HCT116 (cell line): ENCODE data around the gene THPO. TPM values are rescaled to one million over a fixed set of nuclear protein-coding genes. Genes with fewer than 3 reads are reported as not detected.

Experiments used
- ATAC-seq: fragments of 200-7000 bp; cut with Tn5 transposase; 2 replicates; pipeline ENCODE4 v1.9.1; 2020; ENCODE audit warnings: mild to moderate bottlenecking, moderate library complexity
- BruUV-seq: library from RNA; stranded (reverse); fragments of 400-500 nt; replicated peaks from 2 replicates; lab custom pipeline; 2021; lab: Mats Ljungman, UMichigan
- CTCF ChIA-PET: fragments of 300-600 bp; sonication (Branson Sonifier 250); formaldehyde crosslinking; loops from one replicate; lab custom pipeline; 2021; ENCODE audit warnings: antibody characterized with exemption; lab: Charles Lee
- POLR2A ChIA-PET: fragments of 300-600, 350-600 bp; sonication (Branson Sonifier 250); formaldehyde crosslinking; loops from one replicate; lab custom pipeline; 2021; ENCODE audit warnings: antibody characterized with exemption; lab: Charles Lee
- RAD21 ChIA-PET, 2 experiments: fragments of 300-600 bp; sonication (Branson Sonifier 250); formaldehyde crosslinking; loops; one replicate each; lab custom pipeline; 2023; ENCODE audit warnings: low total read pairs in 2 of 2; ENCODE audit not compliant: uncharacterized antibody in 2 of 2, unreplicated experiment in 2 of 2, low non-redundant PET in 1 of 2; lab: Charles Lee
- DNase-seq: peaks from one replicate; pipeline ENCODE4 v3.0.0-alpha.2; 2010; ENCODE audit warnings: low read depth, low spot score
- H2AFZ ChIP-seq: fragments of 200-600 bp; shearing (Covaris generic), sonication (generic); 2 replicates; pipeline ENCODE4 v1.6.1; 2017; ENCODE audit warnings: low read depth, mixed run types, mixed read lengths, antibody characterized with exemption, low read length; ENCODE audit not compliant: poor library complexity, severe bottlenecking
- H3K27ac ChIP-seq: 2 replicates; pipeline ENCODE4 v1.5.1; 2012; ENCODE audit warnings: low read depth, low read length
- H3K27me3 ChIP-seq: fragments of 200-600 bp; sonication (generic); 2 replicates; pipeline ENCODE4 v1.6.1; 2016; ENCODE audit warnings: mixed run types, low read length, mixed read lengths; ENCODE audit not compliant: insufficient read depth
- H3K36me3 ChIP-seq, 2 experiments: fragments of 200-500 bp in 1 of 2; fragments of 200-600 bp in 1 of 2; sonication (Bioruptor generic) in 1 of 2; sonication (generic) in 1 of 2; 2 replicates each; pipeline versions ENCODE4 v1.5.1 to v1.6.1; 2014 to 2016; ENCODE audit warnings: low read length in 2 of 2, inconsistent platforms in 1 of 2, mixed read lengths in 1 of 2, mixed run types in 1 of 2; ENCODE audit not compliant: insufficient read depth in 2 of 2, control insufficient read depth in 1 of 2
- H3K4me1 ChIP-seq, 2 experiments: fragments of 200-600 bp in 1 of 2; sonication (generic) in 1 of 2; 2 replicates each; pipeline versions ENCODE4 v1.5.1 to v1.6.1; 2012 to 2017; ENCODE audit warnings: low read length in 2 of 2, inconsistent platforms in 1 of 2, mild to moderate bottlenecking in 1 of 2, mixed read lengths in 1 of 2, mixed run types in 1 of 2, moderate library complexity in 1 of 2; ENCODE audit not compliant: insufficient read depth in 2 of 2, control insufficient read depth in 1 of 2
- H3K4me2 ChIP-seq: fragments of 200-600 bp; sonication (generic); 2 replicates; pipeline ENCODE4 v1.6.1; 2017; ENCODE audit warnings: mixed run types, low read length, mixed read lengths
- H3K4me3 ChIP-seq, 2 experiments: fragments of 200-600 bp in 1 of 2; sonication (generic) in 1 of 2; replicated peaks in 1 of 2; 2 replicates each; pipeline ENCODE4 v1.5.1; 2011 to 2016; ENCODE audit warnings: low read length in 2 of 2, control low read depth in 1 of 2, low read depth in 1 of 2, mild to moderate bottlenecking in 1 of 2, mixed read lengths in 1 of 2, mixed run types in 1 of 2
- H3K79me2 ChIP-seq: fragments of 200-600 bp; sonication (generic); 2 replicates; pipeline ENCODE4 v1.6.1; 2017; ENCODE audit warnings: mild to moderate bottlenecking, mixed run types, low read length, moderate library complexity, mixed read lengths; ENCODE audit not compliant: insufficient read depth
- H3K9ac ChIP-seq: fragments of 200-600 bp; sonication (generic); 2 replicates; pipeline ENCODE4 v1.6.1; 2016; ENCODE audit warnings: low read length, mixed read lengths
- H3K9me2 ChIP-seq: fragments of 200-600 bp; sonication (generic), shearing (Covaris generic); 2 replicates; pipeline ENCODE4 v1.6.1; 2017; ENCODE audit warnings: mixed run types, mild to moderate bottlenecking, moderate library complexity; ENCODE audit not compliant: insufficient read depth
- H3K9me3 ChIP-seq, 2 experiments: fragments of 200-500 bp in 1 of 2; fragments of 200-600 bp in 1 of 2; sonication (Bioruptor generic) in 1 of 2; sonication (generic) in 1 of 2; 2 replicates each; pipeline ENCODE4 v1.6.1; 2014 to 2017; ENCODE audit warnings: low read length in 2 of 2, mixed read lengths in 2 of 2, inconsistent platforms in 1 of 2, low read depth in 1 of 2, mild to moderate bottlenecking in 1 of 2, mixed run types in 1 of 2, moderate library complexity in 1 of 2; ENCODE audit not compliant: control insufficient read depth in 1 of 2, insufficient read depth in 1 of 2
- H4K20me1 ChIP-seq: fragments of 200-600 bp; sonication (generic), shearing (Covaris generic); 2 replicates; pipeline ENCODE4 v1.6.1; 2017; ENCODE audit warnings: mixed run types, mild to moderate bottlenecking, moderate library complexity; ENCODE audit not compliant: insufficient read depth
- CEBPB ChIP-seq: IDR thresholded peaks from 2 replicates; pipeline ENCODE4 v1.6.1; 2012; ENCODE audit warnings: low read depth
- EGR1 ChIP-seq: IDR thresholded peaks from 2 replicates; pipeline ENCODE4 v1.6.1; 2012; ENCODE audit warnings: low read depth
- MAX ChIP-seq: IDR thresholded peaks from 2 replicates; pipeline ENCODE4 v1.6.1; 2012
- POLR2A ChIP-seq: IDR thresholded peaks from 2 replicates; pipeline ENCODE4 v1.7.0; 2011; ENCODE audit warnings: borderline replicate concordance; ENCODE audit not compliant: insufficient read depth, insufficient read length; ENCODE audit errors: extremely low read depth
- REST ChIP-seq: IDR thresholded peaks from 2 replicates; pipeline ENCODE4 v1.6.1; 2012; ENCODE audit warnings: low read depth
- SP1 ChIP-seq: IDR thresholded peaks from 2 replicates; pipeline ENCODE4 v1.6.1; 2012; ENCODE audit warnings: low read depth
- SRF ChIP-seq: IDR thresholded peaks from 2 replicates; pipeline ENCODE4 v1.6.1; 2012; ENCODE audit warnings: low read depth
- TCF7L2 ChIP-seq: IDR thresholded peaks from 2 replicates; pipeline ENCODE4 v1.7.0; 2011; ENCODE audit warnings: borderline replicate concordance, inconsistent platforms; ENCODE audit not compliant: insufficient read depth, insufficient read length; ENCODE audit errors: extremely low read depth
- YY1 ChIP-seq: IDR thresholded peaks from 2 replicates; pipeline ENCODE4 v1.6.1; 2011; ENCODE audit warnings: low read length, low read depth, moderate library complexity, mild to moderate bottlenecking; ENCODE audit not compliant: insufficient replicate concordance; ENCODE audit errors: extremely low read depth
- intact Hi-C: fragments of 100-400 bp; cut with micrococcal nuclease; formaldehyde crosslinking; loops from 2 replicates; pipeline ENCODE4 v1.10.0; 2022
- total RNA-seq: library from RNA; stranded (reverse); gene quantifications from one replicate; pipeline ENCODE4 v1.2.1, GENCODE V29; 2021; ENCODE audit not compliant: unreplicated experiment
- TF ChIP-seq, protein P1 (sequence below): IDR thresholded peaks from 2 replicates; pipeline ENCODE4 v1.6.1; 2011; ENCODE audit warnings: mild to moderate bottlenecking, low read length, moderate library complexity; ENCODE audit not compliant: insufficient replicate concordance; ENCODE audit errors: extremely low read depth

Gene THPO
- total RNA-seq, 1 experiment from 2014 or later = not detected

DNA sequence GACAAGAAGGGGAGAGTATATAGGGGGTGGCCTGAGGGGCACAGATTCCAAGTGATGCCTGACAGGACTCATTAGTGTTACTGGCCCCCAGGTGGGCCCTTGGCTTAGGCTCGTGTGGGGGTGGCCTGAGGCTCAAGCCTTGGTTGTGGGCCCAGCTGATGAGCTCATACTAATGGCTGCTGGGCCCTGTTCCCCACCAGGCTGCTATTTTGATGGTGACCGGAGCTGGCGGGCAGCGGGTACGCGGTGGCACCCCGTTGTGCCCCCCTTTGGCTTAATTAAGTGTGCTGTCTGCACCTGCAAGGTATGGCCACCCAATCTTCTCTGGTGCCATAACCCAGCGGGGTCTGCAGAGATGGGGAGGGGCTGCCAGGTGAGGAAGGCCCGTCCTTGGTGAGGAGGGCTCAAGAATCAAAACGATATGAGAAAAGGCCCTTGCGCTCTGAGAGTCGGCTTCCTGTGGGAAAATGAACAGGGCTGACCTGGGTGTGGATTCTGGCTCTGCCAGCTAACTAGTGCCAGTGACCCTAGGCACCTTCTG lies 9.2 kb upstream of the THPO start:
- POLR2A ChIA-PET = no interaction called here
- CTCF ChIA-PET = no interaction called here
- Histone ChIP-seq H3K27me3 (no peaks in the 10 kb centered on the region), H3K9me3 (no peaks in the 10 kb centered on the region), H3K9ac (no peak overlapping the region), H3K27ac (no peak overlapping the region), H3K4me3 (no peak overlapping the region), H3K4me2 (no peak overlapping the region), H4K20me1 (no peaks in the 10 kb centered on the region), H3K4me1 (no peaks in the 10 kb centered on the region), H3K36me3 (no peaks in the 10 kb centered on the region), H2AFZ (no peak overlapping the region), H3K79me2 (no peaks in the 10 kb centered on the region), H3K9me2 (no peaks in the 10 kb centered on the region)
- ATAC-seq = no peak
- intact Hi-C loops = no loop called here
- TF ChIP-seq YY1 = no peak
- DNase-seq = no peak
- RAD21 ChIA-PET = no interaction called here
- no TSS peak for BruUV-seq

GRCh38 chr3:184386047-184386806 lies 8.2 kb upstream of the THPO start:
- ChIA-PET POLR2A (no interaction called here), RAD21 (no interaction called here)
- H4K20me1 ChIP-seq = no peaks in the 10 kb centered on the region
- no peaks in the 10 kb centered on the region for H3K36me3 ChIP-seq
- H3K27me3 ChIP-seq = no peaks in the 10 kb centered on the region
- H2AFZ ChIP-seq = no peak overlapping the region
- ATAC-seq = no peak
- H3K4me3 ChIP-seq = no peak overlapping the region
- no peaks in the 10 kb centered on the region for H3K9me3 ChIP-seq
- no peaks in the 10 kb centered on the region for H3K79me2 ChIP-seq
- intact Hi-C loops = no loop called here
- no peak for TF ChIP-seq REST
- TF ChIP-seq POLR2A = no peak
- TF ChIP-seq CEBPB = no peak
- TF ChIP-seq YY1 = no peak
- no peak for TF ChIP-seq TCF7L2
- TF ChIP-seq MAX = no peak
- no peak for TF ChIP-seq SRF
- TF ChIP-seq SP1 = no peak
- TF ChIP-seq, protein P1, sequence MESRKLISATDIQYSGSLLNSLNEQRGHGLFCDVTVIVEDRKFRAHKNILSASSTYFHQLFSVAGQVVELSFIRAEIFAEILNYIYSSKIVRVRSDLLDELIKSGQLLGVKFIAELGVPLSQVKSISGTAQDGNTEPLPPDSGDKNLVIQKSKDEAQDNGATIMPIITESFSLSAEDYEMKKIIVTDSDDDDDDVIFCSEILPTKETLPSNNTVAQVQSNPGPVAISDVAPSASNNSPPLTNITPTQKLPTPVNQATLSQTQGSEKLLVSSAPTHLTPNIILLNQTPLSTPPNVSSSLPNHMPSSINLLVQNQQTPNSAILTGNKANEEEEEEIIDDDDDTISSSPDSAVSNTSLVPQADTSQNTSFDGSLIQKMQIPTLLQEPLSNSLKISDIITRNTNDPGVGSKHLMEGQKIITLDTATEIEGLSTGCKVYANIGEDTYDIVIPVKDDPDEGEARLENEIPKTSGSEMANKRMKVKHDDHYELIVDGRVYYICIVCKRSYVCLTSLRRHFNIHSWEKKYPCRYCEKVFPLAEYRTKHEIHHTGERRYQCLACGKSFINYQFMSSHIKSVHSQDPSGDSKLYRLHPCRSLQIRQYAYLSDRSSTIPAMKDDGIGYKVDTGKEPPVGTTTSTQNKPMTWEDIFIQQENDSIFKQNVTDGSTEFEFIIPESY = no peak
- no peak for TF ChIP-seq EGR1
- TF ChIP-seq, all 23 proteins: peak for 0
- no TSS peak for BruUV-seq
- Histone ChIP-seq H3K27ac (no peak overlapping the region), H3K9ac (no peak overlapping the region), H3K9me2 (no peaks in the 10 kb centered on the region), H3K4me1 (no peaks in the 10 kb centered on the region), H3K4me2 (no peak overlapping the region)
- CTCF ChIA-PET = interaction anchor here (0.6 to 1.4 kb wide), 2 partner anchors 15 to 154 kb away, joined by 3 to 5 read pairs; no protein-coding TSS in a partner anchor
- no peak for DNase-seq
